IMR-90 (cell line): ENCODE results near the gene CAPN5. TPM values are rescaled to one million over a fixed set of nuclear protein-coding genes. Genes with fewer than 3 reads are reported as not detected.

Experiments
- ATAC-seq: fragments of 200-7000 bp; cut with Tn5 transposase; 2 replicates; pipeline ENCODE4 v1.9.1; 2020; ENCODE audit warnings: low read depth, mild to moderate bottlenecking, moderate library complexity
- BruUV-seq: library from RNA; stranded (reverse); fragments of 400-500 nt; replicated peaks from 2 replicates; lab custom pipeline; 2021; lab: Mats Ljungman, UMichigan
- CTCF ChIA-PET: fragments of 300-600 bp; formaldehyde crosslinking; extraction: SDS; loops from one replicate; lab custom pipeline; 2021; ENCODE audit warnings: antibody characterized with exemption; lab: Yijun Ruan, JAX
- POLR2A ChIA-PET: fragments of 300-600 bp; sonication (Branson Sonifier 250); formaldehyde crosslinking; loops from one replicate; lab custom pipeline; 2022; ENCODE audit warnings: antibody characterized with exemption; ENCODE audit not compliant: unreplicated experiment; lab: Charles Lee
- DNase-seq: peaks from one replicate; pipeline ENCODE4 v3.0.0; 2013
- H2AFZ ChIP-seq: replicated peaks from 2 replicates; pipeline ENCODE3; 2013; ENCODE audit warnings: low read length, mild to moderate bottlenecking; ENCODE audit not compliant: poor library complexity
- H2AK5ac ChIP-seq: 2 replicates; pipeline ENCODE4 v1.6.1; 2013; ENCODE audit warnings: low read depth, low read length, inconsistent platforms
- H2AK9ac ChIP-seq: replicated peaks from 2 replicates; pipeline ENCODE3; 2013; ENCODE audit warnings: mild to moderate bottlenecking, low read depth, low read length, moderate library complexity; ENCODE audit not compliant: poor library complexity
- H2BK120ac ChIP-seq: 2 replicates; pipeline ENCODE4 v1.6.1; 2013; ENCODE audit warnings: low read depth, low read length, inconsistent platforms
- H2BK15ac ChIP-seq: 3 replicates; pipeline ENCODE4 v1.6.1; 2013; ENCODE audit warnings: low read depth, low read length, inconsistent platforms
- H2BK20ac ChIP-seq: 2 replicates; pipeline ENCODE4 v1.6.1; 2013; ENCODE audit warnings: low read depth, mild to moderate bottlenecking, inconsistent platforms, low read length, moderate library complexity
- H2BK5ac ChIP-seq: 2 replicates; pipeline ENCODE4 v1.6.1; 2013; ENCODE audit warnings: mild to moderate bottlenecking, low read depth, low read length, inconsistent platforms; ENCODE audit not compliant: poor library complexity, severe bottlenecking
- H3K14ac ChIP-seq: replicated peaks from 2 replicates; pipeline ENCODE4 v1.6.1; 2013; ENCODE audit warnings: low read depth, low read length, inconsistent platforms
- H3K18ac ChIP-seq: 2 replicates; pipeline ENCODE4 v1.6.1; 2013; ENCODE audit warnings: low read depth, low read length, control low read depth
- H3K23ac ChIP-seq: 2 replicates; pipeline ENCODE4 v1.6.1; 2013; ENCODE audit warnings: low read depth, low read length, inconsistent platforms
- H3K27ac ChIP-seq: 2 replicates; pipeline ENCODE4 v1.5.1; 2013; ENCODE audit warnings: mild to moderate bottlenecking, control low read depth, low read length; ENCODE audit not compliant: insufficient read depth
- H3K27me3 ChIP-seq: 2 replicates; pipeline ENCODE4 v1.6.1; 2013; ENCODE audit warnings: low read length; ENCODE audit not compliant: control insufficient read depth, insufficient read depth
- H3K36me3 ChIP-seq: 2 replicates; pipeline ENCODE4 v1.6.1; 2013; ENCODE audit warnings: low read length, mixed read lengths; ENCODE audit not compliant: control insufficient read depth, insufficient read depth
- H3K4ac ChIP-seq: 2 replicates; pipeline ENCODE4 v1.6.1; 2013; ENCODE audit warnings: low read depth, low read length, inconsistent platforms
- H3K4me1 ChIP-seq: 2 replicates; pipeline ENCODE4 v1.6.1; 2013; ENCODE audit warnings: low read length, mixed read lengths; ENCODE audit not compliant: control insufficient read depth, insufficient read depth
- H3K4me2 ChIP-seq: 2 replicates; pipeline ENCODE4 v1.6.1; 2013; ENCODE audit warnings: low read depth, mild to moderate bottlenecking, control low read depth, low read length, moderate library complexity
- H3K4me3 ChIP-seq: 2 replicates; pipeline ENCODE4 v1.5.1; 2013; ENCODE audit warnings: low read depth, mild to moderate bottlenecking, control low read depth, low read length, moderate library complexity; ENCODE audit not compliant: insufficient read depth
- H3K56ac ChIP-seq: 2 replicates; pipeline ENCODE4 v1.6.1; 2013; ENCODE audit warnings: low read length, inconsistent platforms; ENCODE audit not compliant: insufficient read depth; ENCODE audit errors: extremely low read depth
- H3K79me1 ChIP-seq, 2 experiments: 2 replicates each; pipeline ENCODE4 v1.6.1; 2013; ENCODE audit warnings: low read length in 2 of 2, inconsistent platforms in 1 of 2, low read depth in 1 of 2
- H3K9ac ChIP-seq: 2 replicates; pipeline ENCODE4 v1.6.1; 2013; ENCODE audit warnings: low read depth, low read length, control low read depth
- H3K9me1 ChIP-seq: 2 replicates; pipeline ENCODE4 v1.6.1; 2013; ENCODE audit warnings: low read length, inconsistent platforms; ENCODE audit not compliant: insufficient read depth
- H3K9me3 ChIP-seq: 2 replicates; pipeline ENCODE4 v1.6.1; 2013; ENCODE audit warnings: low read length; ENCODE audit not compliant: control insufficient read depth, insufficient read depth
- H4K20me1 ChIP-seq: 2 replicates; pipeline ENCODE4 v1.6.1; 2013; ENCODE audit warnings: low read length, inconsistent platforms; ENCODE audit not compliant: insufficient read depth
- H4K5ac ChIP-seq: 2 replicates; pipeline ENCODE4 v1.6.1; 2013; ENCODE audit warnings: mild to moderate bottlenecking, low read depth, low read length, control low read depth
- H4K8ac ChIP-seq, 2 experiments: 2 replicates each; pipeline ENCODE4 v1.6.1; 2013; ENCODE audit warnings: low read depth in 2 of 2, low read length in 2 of 2, control low read depth in 1 of 2, inconsistent platforms in 1 of 2
- H4K91ac ChIP-seq: 2 replicates; pipeline ENCODE4 v1.6.1; 2013; ENCODE audit warnings: low read depth, low read length, inconsistent platforms; ENCODE audit not compliant: insufficient read depth
- BHLHE40 ChIP-seq: fragments of 150-350 bp; IDR thresholded peaks from 2 replicates; pipeline ENCODE4 v1.6.1; 2016; ENCODE audit warnings: mild to moderate bottlenecking, low read depth, low read length
- CHD1 ChIP-seq: IDR thresholded peaks from 2 replicates; pipeline ENCODE4 v1.6.1; 2012; ENCODE audit warnings: low read depth, low read length, improper control_type of control experiment
- CTCF ChIP-seq: conservative IDR thresholded peaks from 2 replicates; pipeline ENCODE4 v1.5.1; 2012; ENCODE audit warnings: mild to moderate bottlenecking, low read depth, low read length, improper control_type of control experiment
- ELK1 ChIP-seq: fragments of 150-350 bp; IDR thresholded peaks from 2 replicates; pipeline ENCODE4 v1.6.1; 2016; ENCODE audit warnings: low read depth, mild to moderate bottlenecking, low read length, moderate library complexity, borderline replicate concordance
- MAFK ChIP-seq: IDR thresholded peaks from 2 replicates; pipeline ENCODE4 v1.6.1; 2012; ENCODE audit warnings: low read depth, low read length, improper control_type of control experiment
- MAZ ChIP-seq: IDR thresholded peaks from 2 replicates; pipeline ENCODE4 v1.6.1; 2012; ENCODE audit warnings: low read depth, mild to moderate bottlenecking, low read length, improper control_type of control experiment, moderate library complexity, borderline replicate concordance
- MXI1 ChIP-seq: IDR thresholded peaks from 2 replicates; pipeline ENCODE4 v1.6.1; 2012; ENCODE audit warnings: low read depth, mild to moderate bottlenecking, low read length, moderate library complexity, borderline replicate concordance
- NFE2L2 ChIP-seq: fragments of 150-350 bp; IDR thresholded peaks from 2 replicates; pipeline ENCODE4 v1.6.1; 2016; ENCODE audit warnings: low read depth, mild to moderate bottlenecking, low read length
- RAD21 ChIP-seq: IDR thresholded peaks from 2 replicates; pipeline ENCODE4 v1.6.1; 2012; ENCODE audit warnings: low read length, improper control_type of control experiment
- RCOR1 ChIP-seq: IDR thresholded peaks from 2 replicates; pipeline ENCODE4 v1.6.1; 2012; ENCODE audit warnings: mild to moderate bottlenecking, low read length, improper control_type of control experiment; ENCODE audit not compliant: insufficient replicate concordance
- SMC3 ChIP-seq: fragments of 150-350 bp; IDR thresholded peaks from 2 replicates; pipeline ENCODE4 v1.6.1; 2016; ENCODE audit warnings: low read depth, mild to moderate bottlenecking, antibody characterized with exemption, low read length, moderate library complexity
- USF2 ChIP-seq: fragments of 150-350 bp; IDR thresholded peaks from 2 replicates; pipeline ENCODE4 v1.6.1; 2017; ENCODE audit warnings: mild to moderate bottlenecking, antibody characterized with exemption, low read length, low read depth
- WGBS, 2 experiments: methylation state at CpG; one replicate each; pipeline versions ENCODE4 v1.1.5 to v1.1.7; 2013; ENCODE audit warnings: missing lambda C conversion rate in 2 of 2; ENCODE audit not compliant: insufficient read length in 1 of 2; ENCODE audit errors: extremely low coverage in 2 of 2; 5-methylcytosine and 5-hydroxymethylcytosine counted together
- dilution Hi-C: fragments of 300-500 bp; cut with HindIII; formaldehyde crosslinking; loops from one replicate; pipeline ENCODE4 v1.14.3; 2018; ENCODE audit warnings: low sequenced_read_pairs; ENCODE audit not compliant: unreplicated experiment
- in situ Hi-C: fragments of 300-500 bp; cut with MboI; formaldehyde crosslinking; loops from 3 replicates; pipeline ENCODE4 v1.14.3; 2019; ENCODE audit warnings: low sequenced_read_pairs, inconsistent platforms, mixed read lengths
- intact Hi-C: fragments of 100-400 bp; cut with micrococcal nuclease; formaldehyde crosslinking; loops from 2 replicates; pipeline ENCODE4 v1.10.0; 2022
- polyA plus RNA-seq, 3 experiments: library from polyadenylated mRNA; depleted of rRNA; stranded (reverse); fragments of >200 nt; gene quantifications; 2 replicates each; pipeline ENCODE4 v1.2.3, GENCODE V29; 2012; ENCODE audit warnings: low replicate concordance in 1 of 3
- total RNA-seq: library from RNA; depleted of rRNA; stranded (reverse); fragments of >200 nt; gene quantifications from 2 replicates; pipeline ENCODE4 v1.2.3, GENCODE V29; 2012

CAPN5 gene
- total and polyA plus RNA-seq, 2 of the 4 experiments (the other 2 are of a cell fraction), result 8.1 to 24.0 TPM

GRCh38 chr11:77047007-77047927 lies 19.5 kb upstream of the CAPN5 start:
- WGBS, 2 experiments, result no CpG with 5 or more reads among the region's 15 CpGs
- Histone ChIP-seq H3K9me3 (no peaks in the 10 kb centered on the region), H4K91ac (no peak overlapping the region), H3K4me3 (peak overlapping the region; percentile 38; the same call in 1 of the 2 replicates), H2BK15ac (no peak overlapping the region), H3K27ac (no peak overlapping the region), H4K20me1 (no peaks in the 10 kb centered on the region), H2BK120ac (no peak overlapping the region), H3K9me1 (no peaks in the 10 kb centered on the region), H4K5ac (no peak overlapping the region), H3K4me1 (no peaks in the 10 kb centered on the region), H3K4me2 (peak overlapping the region; percentile 79), H3K9ac (no peak overlapping the region), H3K14ac (no peak overlapping the region), H3K23ac (no peak overlapping the region), H2AFZ (peak overlapping the region; percentile 87), H2AK9ac (peak overlapping the region; percentile 78), H3K79me1 (no peaks in the 10 kb centered on the region), H2BK5ac (no peak overlapping the region), H2AK5ac (0 out of 2 replicates have a peak overlapping the region, but pooled peaks have one; percentile 18), H3K4ac (no peak overlapping the region), H3K18ac (no peak overlapping the region), H2BK20ac (no peak overlapping the region), H3K56ac (no peak overlapping the region), H3K36me3 (no peaks in the 10 kb centered on the region), H3K27me3 (peaks cover 11% of the 10 kb centered on the region), H4K8ac (no peak overlapping the region)
- DNase-seq (peak; percentile 91), ATAC-seq (peak; percentile 87)
- dilution Hi-C loops, result no loop called here
- intact Hi-C loops, result loop anchor here (1.0 to 10.0 kb wide), 8 partner anchors 26 to 568 kb away; no protein-coding TSS in a partner anchor
- BruUV-seq, result no TSS peak
- CTCF ChIA-PET, result interaction anchor here (0.6 to 1.9 kb wide), 11 partner anchors 11 to 326 kb away, joined by 3 to 21 read pairs (median 4); no protein-coding TSS in a partner anchor
- in situ Hi-C loops, result loop anchor here (5.0 to 25.0 kb wide), 3 partner anchors 45 to 310 kb away; no protein-coding TSS in a partner anchor
- POLR2A ChIA-PET, result interaction anchor here (0.6 to 1.0 kb wide), 4 partner anchors 44 to 1037 kb away, joined by 3 to 12 read pairs (median 10); no protein-coding TSS in a partner anchor
- TF ChIP-seq MAZ, result no peak
- no peak for TF ChIP-seq BHLHE40
- TF ChIP-seq CHD1, result no peak
- peak; percentile 75 for TF ChIP-seq RAD21
- TF ChIP-seq MAFK, result no peak
- no peak for TF ChIP-seq RCOR1
- TF ChIP-seq MXI1, result peak; percentile 58; the same call in 1 of the 2 replicates
- TF ChIP-seq SMC3, result peak; percentile 86
- no peak for TF ChIP-seq NFE2L2
- no peak for TF ChIP-seq USF2
- peak; percentile 98 for TF ChIP-seq ELK1
- TF ChIP-seq CTCF, result peak; percentile 86
